ENCODE measurements around the gene MGAT1. TPM values are rescaled to one million over a fixed set of nuclear protein-coding genes. Genes with fewer than 3 reads are reported as not detected.
A peak's percentile ranks its signal among the peaks of the same experiment; 100 is the strongest.

Gene MGAT1
- total RNA-seq, 1 experiment from 2014 or later: 72.7 TPM

- Histone ChIP-seq H4K91ac (ENCODE audit: insufficient read length, low read depth, low read length) (no peak overlapping the region), H3K79me2 (ENCODE audit: insufficient read depth, low read length) (no peaks in the 10 kb centered on the region), H3K23ac (ENCODE audit: insufficient read length, low read depth, low read length) (no peak overlapping the region), H2BK5ac (ENCODE audit: insufficient read length, low read length) (no peak overlapping the region), H3T11ph (ENCODE audit: low read length) (no peak overlapping the region), H3K27ac (ENCODE audit: insufficient read length, low read depth, low read length) (peak overlapping the region; percentile 2), H3K9ac (ENCODE audit: extremely low read depth, insufficient read length, low read length) (no peak overlapping the region), H3K4me2 (ENCODE audit: insufficient read depth, insufficient read length, low read length) (peak overlapping the region; percentile 4), H3K4me1 (ENCODE audit: insufficient read depth, low read length) (peaks cover 12% of the 10 kb centered on the region; the same call in 1 of the 2 replicates), H3K23me2 (ENCODE audit: insufficient read length, low read depth, low read length, poor library complexity, severe bottlenecking) (no peaks in the 10 kb centered on the region), H2AK5ac (ENCODE audit: insufficient read length, low read length) (no peak overlapping the region), H2AFZ (ENCODE audit: low read length) (no peak overlapping the region), H2BK15ac (ENCODE audit: low read depth, low read length) (no peak overlapping the region), H2BK12ac (ENCODE audit: insufficient read length, low read depth, low read length) (no peak overlapping the region), H3K14ac (ENCODE audit: insufficient read depth, low read length) (peak overlapping the region; percentile 66; the same call in 1 of the 2 replicates), H3K56ac (ENCODE audit: insufficient read length, low read depth, low read length) (no peak overlapping the region), H3K9me3 (ENCODE audit: control insufficient read depth, low read depth, low read length) (no peaks in the 10 kb centered on the region), H4K20me1 (ENCODE audit: control insufficient read depth, insufficient read depth, insufficient read length) (no peaks in the 10 kb centered on the region), H3K4ac (ENCODE audit: low read depth, low read length) (no peak overlapping the region), H2BK120ac (ENCODE audit: low read depth, low read length, poor library complexity, severe bottlenecking) (no peak overlapping the region), H4K5ac (ENCODE audit: insufficient read length, low read depth, low read length) (no peak overlapping the region), H2BK20ac (ENCODE audit: low read depth, low read length, poor library complexity, severe bottlenecking) (no peak overlapping the region), H3K18ac (ENCODE audit: insufficient read length, low read depth, low read length) (peak overlapping the region; percentile 83), H3K27me3 (ENCODE audit: insufficient read depth, low read length) (no peaks in the 10 kb centered on the region), H4K8ac (replicated peaks; ENCODE audit: insufficient read length, low read depth, low read length) (no peak overlapping the region), H3K79me1 (ENCODE audit: insufficient read depth, low read depth, low read length, poor library complexity, severe bottlenecking) (no peaks in the 10 kb centered on the region)
- Mint-ChIP-seq H3K27ac (peak overlapping the region; percentile 95 to 97 (median 96)), H3K36me3 (ENCODE audit: insufficient read depth in 1 of 3, low read depth in 3 of 3) (peaks cover 8 to 26% (median 26%) of the 10 kb centered on the region in 3 experiments; a peak in 6 of 7 replicates), H3K4me3 (peak overlapping the region; percentile 45 to 62; a peak in 4 of 5 replicates), H3K27me3 (ENCODE audit: low read depth) (peaks cover 3% of the 10 kb centered on the region; the same call in 1 of the 2 replicates), H3K9me3 (peaks cover 11 to 13% of the 10 kb centered on the region in 2 experiments), H3K4me1 (peaks cover 46 to 49% of the 10 kb centered on the region in 2 experiments)
- no CpG with 5 or more reads among the region's 5 CpGs for WGBS (ENCODE audit: extremely low coverage, insufficient read length, low lambda C conversion rate)
- DNase-seq: peak; percentile 88
- TF ChIP-seq, protein P1, sequence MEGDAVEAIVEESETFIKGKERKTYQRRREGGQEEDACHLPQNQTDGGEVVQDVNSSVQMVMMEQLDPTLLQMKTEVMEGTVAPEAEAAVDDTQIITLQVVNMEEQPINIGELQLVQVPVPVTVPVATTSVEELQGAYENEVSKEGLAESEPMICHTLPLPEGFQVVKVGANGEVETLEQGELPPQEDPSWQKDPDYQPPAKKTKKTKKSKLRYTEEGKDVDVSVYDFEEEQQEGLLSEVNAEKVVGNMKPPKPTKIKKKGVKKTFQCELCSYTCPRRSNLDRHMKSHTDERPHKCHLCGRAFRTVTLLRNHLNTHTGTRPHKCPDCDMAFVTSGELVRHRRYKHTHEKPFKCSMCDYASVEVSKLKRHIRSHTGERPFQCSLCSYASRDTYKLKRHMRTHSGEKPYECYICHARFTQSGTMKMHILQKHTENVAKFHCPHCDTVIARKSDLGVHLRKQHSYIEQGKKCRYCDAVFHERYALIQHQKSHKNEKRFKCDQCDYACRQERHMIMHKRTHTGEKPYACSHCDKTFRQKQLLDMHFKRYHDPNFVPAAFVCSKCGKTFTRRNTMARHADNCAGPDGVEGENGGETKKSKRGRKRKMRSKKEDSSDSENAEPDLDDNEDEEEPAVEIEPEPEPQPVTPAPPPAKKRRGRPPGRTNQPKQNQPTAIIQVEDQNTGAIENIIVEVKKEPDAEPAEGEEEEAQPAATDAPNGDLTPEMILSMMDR (conservative IDR thresholded peaks at IDR 0.05): no peak
These were observed 16.8 kb downstream of the MGAT1 start for GRCh38 chr5:180785794-180786221.
